Right lobe of liver (tissue), 6 donors: Measurements from ENCODE around the gene KCNH5. TPM values are rescaled to one million over a fixed set of nuclear protein-coding genes. Genes with fewer than 3 reads are reported as not detected.

Experiments
- ATAC-seq, 4 donors: fragments of 200-7000 bp; cut with Tn5 transposase; one replicate each; pipeline ENCODE4 v1.9.1; 2020; ENCODE audit warnings: mild to moderate bottlenecking in 4 of 4, moderate library complexity in 4 of 4
- DNase-seq, 3 donors: peaks; one replicate each; pipeline ENCODE4 v3.0.0-alpha.2; 2020
- H3K27ac ChIP-seq, 3 donors: fragments of 200-600 bp; one replicate each; pipeline ENCODE4 v1.8.0; 2022
- H3K27me3 ChIP-seq, 2 donors: fragments of 200-600 bp; one replicate each; pipeline ENCODE4 v1.8.0; 2022
- H3K36me3 ChIP-seq, 4 donors: fragments of 200-600 bp; sonication (generic) in 1 of 4; one replicate each; pipeline versions ENCODE4 v1.5.1 to v1.8.0; 2017 to 2022; ENCODE audit warnings: control low read depth in 1 of 4
- H3K4me1 ChIP-seq, 4 donors: fragments of 200-600 bp; sonication (generic) in 1 of 4; one replicate each; pipeline versions ENCODE4 v1.5.1 to v1.8.0; 2017 to 2022; ENCODE audit warnings: control low read depth in 1 of 4
- H3K4me3 ChIP-seq, 3 donors: fragments of 200-600 bp; one replicate each; pipeline ENCODE4 v1.8.0; 2022
- H3K9me3 ChIP-seq, 4 donors: fragments of 200-600 bp; sonication (generic) in 1 of 4; one replicate each; pipeline versions ENCODE4 v1.5.1 to v1.8.0; 2017 to 2022; ENCODE audit warnings: control low read depth in 1 of 4
- CTCF ChIP-seq, 4 donors: fragments of 200-600 bp in 3 of 4; fragments of 450-650 bp in 1 of 4; IDR thresholded peaks; one replicate each; pipeline versions ENCODE4 v1.5.1 to v1.8.0; 2016 to 2022; ENCODE audit warnings: antibody characterized with exemption in 4 of 4, mild to moderate bottlenecking in 2 of 4
- POLR2A ChIP-seq: fragments of 450-650 bp; IDR thresholded peaks from one replicate; pipeline ENCODE4 v1.6.1; 2017; ENCODE audit warnings: antibody characterized with exemption, mild to moderate bottlenecking
- WGBS: methylation state at CpG from one replicate; pipeline ENCODE4 v1.1.6; 2018; ENCODE audit warnings: low coverage, low lambda C conversion rate; ENCODE audit not compliant: insufficient coverage; ENCODE audit errors: missing lambda C conversion rate; 5-methylcytosine and 5-hydroxymethylcytosine counted together
- intact Hi-C, 2 donors: fragments of 100-400 bp; cut with DNase I; formaldehyde crosslinking; loops; one replicate each; pipeline versions ENCODE4 v1.11.2 to v1.14.1; 2022
- total RNA-seq, 6 experiments: library from RNA; depleted of rRNA in 2 of 6; stranded (reverse); fragments of >200 nt in 2 of 6; fragmentation: NEBNext Ultra II Directional in 3 of 6; extraction: Animal tissue kit (Norgen Biotek cat#: 25700) in 3 of 6; gene quantifications; one replicate each; pipeline versions ENCODE4 v1.1.0 to v1.2.4, GENCODE V29; 2016 to 2023
- donor health status: DM: no; HTN: yes; CAD: no.
- donor health status: DM: no; HTN: no; CAD: no.
- donor health status: DM: no; HTN: no; CAD: no.
- donor health status: DM: no; HTN: yes; CAD: no.
- donor health status: DM: no; HTN: yes; CAD: no.

Gene KCNH5
- total RNA-seq, 6 experiments from 2014 or later: not detected

DNA sequence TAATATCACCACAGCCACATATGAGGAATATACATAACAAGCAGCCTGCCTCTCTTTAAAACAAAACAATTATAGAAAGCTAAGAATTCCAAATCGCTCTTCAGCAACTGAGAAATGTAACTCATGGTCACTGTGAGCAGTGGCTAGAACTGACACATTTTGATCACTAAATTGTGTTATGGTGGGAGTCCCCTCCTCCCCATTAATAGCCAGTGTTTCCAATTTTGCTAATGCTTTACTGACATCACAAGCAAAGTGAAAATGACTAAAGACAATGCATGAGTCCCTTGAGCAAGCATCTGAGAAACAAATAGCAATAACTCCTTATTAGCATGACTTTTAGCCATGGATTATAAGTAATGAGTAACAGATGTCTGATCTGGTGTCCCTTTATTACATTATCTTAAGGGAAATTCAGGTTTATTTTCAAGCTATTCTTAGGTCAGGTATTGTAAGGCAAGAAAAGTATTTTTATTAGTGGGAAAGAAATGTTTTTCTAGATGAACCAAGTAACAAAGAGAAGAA is 148.3 kb downstream of the KCNH5 start:
- no peak for DNase-seq
- Histone ChIP-seq H3K36me3 (no peaks in the 10 kb centered on the region), H3K9me3 (no peaks in the 10 kb centered on the region), H3K4me1 (no peaks in the 10 kb centered on the region), H3K4me3 (no peak overlapping the region), H3K27me3 (no peaks in the 10 kb centered on the region), H3K27ac (no peak overlapping the region)
- intact Hi-C loops: no loop called here
- no peak for TF ChIP-seq CTCF (IDR thresholded peaks at IDR 0.05)
- no peak for TF ChIP-seq POLR2A
- no peak for ATAC-seq
- WGBS: 46% methylated on average over 1 of the region's 1 CpG

DNA sequence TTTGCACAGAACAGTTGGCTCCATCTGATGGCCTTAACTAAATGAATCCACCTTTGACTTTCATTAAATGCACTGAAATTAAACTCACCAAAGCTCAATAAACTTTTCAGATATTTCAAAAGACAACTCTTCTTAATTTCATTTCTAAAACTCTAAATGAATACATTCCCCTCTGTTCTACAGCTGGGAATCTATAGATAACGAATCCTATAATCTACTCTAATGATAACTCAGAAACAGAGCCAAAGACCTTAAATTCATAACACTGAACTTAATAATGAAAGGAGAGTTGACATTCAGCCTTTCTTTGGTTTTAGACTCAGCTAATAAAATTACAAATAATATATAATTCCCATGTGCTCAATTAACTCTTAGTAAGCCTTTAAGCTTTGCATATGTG is 150.5 kb downstream of the KCNH5 start:
- Histone ChIP-seq H3K4me1 (no peaks in the 10 kb centered on the region), H3K9me3 (no peaks in the 10 kb centered on the region), H3K27ac (no peak overlapping the region), H3K36me3 (no peaks in the 10 kb centered on the region), H3K4me3 (no peak overlapping the region), H3K27me3 (no peaks in the 10 kb centered on the region)
- DNase-seq: no peak
- intact Hi-C loops: no loop called here
- WGBS: 33% methylated on average over 1 of the region's 1 CpG
- ATAC-seq: no peak
- TF ChIP-seq CTCF (IDR thresholded peaks at IDR 0.05) (no peak), POLR2A (no peak)

DNA sequence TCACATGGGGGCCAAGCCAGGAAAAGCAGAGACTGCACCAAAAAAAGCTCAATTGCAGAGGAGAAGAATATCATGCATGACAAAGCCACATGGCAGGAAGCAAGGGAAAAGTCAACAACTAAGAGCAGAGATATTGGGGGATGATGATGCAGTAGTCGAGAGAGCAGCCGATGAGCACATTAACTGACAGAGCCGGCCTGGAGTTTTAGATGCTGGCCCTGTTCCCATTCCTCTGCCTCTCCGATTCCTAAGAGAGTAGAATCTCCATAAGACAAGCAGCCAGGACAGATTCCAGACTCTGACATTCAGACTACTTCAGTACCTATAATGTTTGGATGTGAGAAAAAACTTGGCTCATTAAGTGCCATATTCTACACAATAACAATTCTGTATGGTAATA is 155.9 kb downstream of the KCNH5 start:
- Histone ChIP-seq H3K9me3 (no peaks in the 10 kb centered on the region), H3K27ac (no peak overlapping the region), H3K4me3 (no peak overlapping the region), H3K36me3 (no peaks in the 10 kb centered on the region), H3K4me1 (no peaks in the 10 kb centered on the region), H3K27me3 (no peaks in the 10 kb centered on the region)
- intact Hi-C loops: no loop called here
- no peak for ATAC-seq
- WGBS: 46% methylated on average over 4 of the region's 4 CpGs
- TF ChIP-seq CTCF (IDR thresholded peaks at IDR 0.05) (no peak), POLR2A (no peak)
- no peak for DNase-seq

GRCh38 chr14:62886461-62886860 is 158.8 kb downstream of the KCNH5 start:
- WGBS: 36% methylated on average over 1 of the region's 1 CpG
- intact Hi-C loops: no loop called here
- Histone ChIP-seq H3K4me1 (no peaks in the 10 kb centered on the region), H3K9me3 (no peaks in the 10 kb centered on the region), H3K4me3 (no peak overlapping the region), H3K36me3 (no peaks in the 10 kb centered on the region), H3K27ac (no peak overlapping the region), H3K27me3 (no peaks in the 10 kb centered on the region)
- DNase-seq (no peak), ATAC-seq (no peak)
- no peak for TF ChIP-seq POLR2A
- TF ChIP-seq CTCF (IDR thresholded peaks at IDR 0.05): no peak

DNA sequence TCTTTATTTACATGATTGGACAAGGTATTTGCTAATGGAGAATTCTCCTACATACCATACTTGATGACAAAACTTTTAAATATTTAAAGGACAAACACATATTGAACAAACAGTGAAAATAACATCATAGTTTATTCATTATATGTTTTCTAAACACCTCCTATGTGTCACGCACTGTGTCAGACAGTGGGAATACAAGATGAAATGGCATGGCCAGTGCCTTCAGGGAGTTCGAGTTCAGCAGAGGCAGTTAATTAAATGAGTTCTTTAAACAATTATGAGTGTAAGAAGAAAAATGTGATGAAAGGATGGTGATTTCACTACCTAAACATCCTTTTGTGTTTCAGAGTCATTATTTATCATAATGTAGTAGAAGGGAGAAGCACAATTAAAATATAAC is 159.8 kb downstream of the KCNH5 start:
- intact Hi-C loops: no loop called here
- DNase-seq: no peak
- WGBS: 32% methylated on average over 2 of the region's 2 CpGs

More for the DNA sequence above, 159.8 kb downstream of the KCNH5 start:
- Histone ChIP-seq H3K27ac (no peak overlapping the region), H3K4me3 (no peak overlapping the region), H3K36me3 (no peaks in the 10 kb centered on the region), H3K27me3 (no peaks in the 10 kb centered on the region), H3K4me1 (no peaks in the 10 kb centered on the region), H3K9me3 (no peaks in the 10 kb centered on the region)
- TF ChIP-seq POLR2A: no peak
- no peak for TF ChIP-seq CTCF (IDR thresholded peaks at IDR 0.05)
- no peak for ATAC-seq
